HG03565 (cell line): Measurements from ENCODE around the gene PAX3.

Source experiments
- ATAC-seq: cut with Tn5 transposase; IDR thresholded peaks from one replicate; pipeline ENCODE4 v1.9.1; 2021; ENCODE audit warnings: mild to moderate bottlenecking, moderate library complexity; ENCODE audit not compliant: unreplicated experiment

The PAX3 gene

DNA sequence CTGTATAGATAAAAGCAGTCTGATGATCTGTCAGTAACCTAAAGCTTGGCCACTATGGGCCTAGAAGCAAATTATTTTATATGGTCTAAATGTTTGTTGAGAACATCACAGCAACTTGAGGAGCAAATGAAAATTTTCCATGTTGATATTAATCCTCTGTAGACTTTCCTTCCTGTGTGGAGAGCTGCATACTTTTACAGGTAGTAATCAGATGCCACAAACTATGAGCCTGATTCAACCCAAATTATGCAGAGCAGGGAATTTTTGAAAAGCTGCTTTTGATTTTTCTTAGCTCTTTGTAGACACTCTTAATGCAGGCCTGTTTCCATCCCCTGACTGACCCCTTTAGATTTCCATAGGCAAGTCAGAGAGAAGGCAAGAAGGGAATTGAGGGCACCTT, 17.3 kb downstream of the PAX3 start:
- ATAC-seq = no peak

GRCh38 chr2:222280795-222281194, 18.0 kb downstream of the PAX3 start:
- no peak for ATAC-seq

DNA sequence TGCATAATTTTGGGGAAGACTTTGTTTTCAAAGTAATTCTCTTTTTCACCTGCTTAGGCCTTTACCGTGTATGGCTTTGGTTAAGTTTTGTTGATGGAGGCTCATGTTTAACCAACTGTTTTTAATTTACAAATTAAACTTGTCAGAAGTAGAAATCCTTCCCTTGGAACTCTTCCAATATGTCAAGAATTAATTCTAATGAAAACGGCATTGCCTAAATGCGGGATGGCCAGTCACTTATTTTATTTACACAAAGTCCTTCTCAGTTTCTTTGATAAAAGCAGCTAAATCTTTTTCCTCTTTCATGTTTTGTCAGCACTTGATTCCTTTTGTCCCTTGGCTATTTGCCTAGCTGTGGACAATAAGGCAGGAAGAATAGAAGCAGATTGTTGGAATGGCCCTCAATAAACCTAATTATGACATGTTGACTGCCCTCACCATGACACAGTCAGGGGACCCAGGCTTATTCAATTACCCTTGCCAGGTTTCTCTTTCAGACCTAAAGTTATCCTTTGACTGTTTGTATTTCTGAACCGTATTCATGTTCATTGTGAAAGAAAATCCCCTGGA, 26.3 kb downstream of the PAX3 start:
- no peak for ATAC-seq

- ATAC-seq = no peak
Measured at GRCh38 chr2:222271854-222272253, 26.9 kb downstream of the PAX3 start.

GRCh38 chr2:222270396-222270795, 28.4 kb downstream of the PAX3 start:
- ATAC-seq = no peak

DNA sequence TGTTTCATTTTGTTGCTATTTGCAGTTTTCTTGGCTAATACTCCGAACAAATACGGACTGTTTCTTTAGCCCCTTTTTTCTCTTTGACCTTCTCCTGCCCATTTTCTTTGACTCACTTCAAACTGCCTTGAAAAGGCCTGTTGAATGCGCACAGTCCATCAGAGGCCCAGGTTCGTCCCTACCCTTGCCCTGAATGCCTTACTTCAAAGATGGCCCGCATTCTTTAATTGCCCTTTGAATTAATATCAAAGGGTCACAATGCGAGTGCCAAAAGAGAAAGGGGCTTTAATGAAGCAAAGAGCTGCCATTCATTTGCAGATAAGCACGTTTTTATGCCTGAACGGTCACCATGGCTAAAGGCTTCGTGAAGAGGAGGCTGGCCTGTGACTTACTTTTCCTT, 29.7 kb downstream of the PAX3 start:
- ATAC-seq = no peak

- no peak for ATAC-seq
Measured at GRCh38 chr2:222268311-222268990, 30.3 kb downstream of the PAX3 start.

DNA sequence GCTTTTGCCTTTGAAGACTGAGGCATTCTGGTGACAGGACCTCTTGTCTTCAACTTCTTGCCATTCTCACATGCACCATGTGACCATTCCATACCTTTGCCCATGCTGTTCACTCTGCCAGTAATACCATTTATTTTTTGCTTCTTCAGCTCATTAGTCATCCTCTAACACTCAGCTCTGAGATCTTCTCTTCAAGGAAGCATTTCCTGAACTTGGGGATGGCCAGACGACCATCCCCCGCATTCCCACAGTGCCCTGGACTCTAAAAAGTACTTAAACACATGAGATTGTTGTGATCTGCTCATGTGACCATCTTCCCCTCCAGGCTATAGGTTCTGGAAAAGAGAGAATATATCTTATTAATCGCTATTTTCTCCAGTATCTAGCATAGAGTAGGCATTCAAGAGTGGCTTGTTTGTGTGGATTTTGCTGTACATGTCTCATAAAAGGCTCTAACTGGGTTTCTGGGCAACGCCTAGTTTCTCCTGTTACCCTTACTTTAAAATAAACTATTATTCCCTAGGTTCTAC, 33.9 kb downstream of the PAX3 start:
- no peak for ATAC-seq

DNA sequence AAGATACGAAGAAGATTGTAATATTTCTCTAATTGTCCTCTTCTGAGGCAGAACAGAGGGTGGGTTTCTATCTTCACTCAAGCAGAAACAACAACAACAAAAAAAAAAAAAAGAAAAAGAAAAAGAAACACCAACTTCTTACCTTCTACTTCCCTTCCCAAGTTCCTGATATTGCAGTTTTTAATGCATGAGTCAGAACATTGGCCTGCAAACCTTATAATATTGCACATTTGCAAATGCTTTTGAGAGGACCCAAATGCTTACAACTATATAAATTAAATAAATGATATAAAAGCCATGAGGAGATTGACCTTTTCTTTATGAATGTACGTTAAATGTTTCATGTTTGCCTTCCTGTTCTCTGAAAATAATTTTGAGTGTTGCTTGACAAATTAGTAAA, 37.3 kb downstream of the PAX3 start:
- no peak for ATAC-seq

GRCh38 chr2:222257645-222258044, 41.2 kb downstream of the PAX3 start:
- ATAC-seq = no peak

DNA sequence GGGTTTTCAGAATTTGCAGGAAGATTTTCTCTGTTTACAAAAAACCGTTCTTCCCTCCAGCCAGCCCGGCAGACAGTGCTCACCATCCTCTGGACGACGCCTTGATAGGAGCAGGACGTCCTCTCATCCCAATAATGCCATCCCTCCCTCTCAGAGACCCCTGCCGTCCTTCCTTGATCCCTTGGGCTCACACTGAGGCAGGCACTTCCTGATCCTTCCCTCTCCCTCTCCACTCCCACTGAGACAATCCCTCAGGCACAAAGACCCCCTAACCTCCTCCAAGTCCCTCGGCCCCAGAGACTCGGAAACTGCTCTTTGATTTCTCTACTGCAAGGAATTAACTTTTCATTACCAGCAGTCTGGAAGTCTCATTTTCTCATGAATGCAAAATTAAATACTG, 42.5 kb downstream of the PAX3 start:
- no peak for ATAC-seq

DNA sequence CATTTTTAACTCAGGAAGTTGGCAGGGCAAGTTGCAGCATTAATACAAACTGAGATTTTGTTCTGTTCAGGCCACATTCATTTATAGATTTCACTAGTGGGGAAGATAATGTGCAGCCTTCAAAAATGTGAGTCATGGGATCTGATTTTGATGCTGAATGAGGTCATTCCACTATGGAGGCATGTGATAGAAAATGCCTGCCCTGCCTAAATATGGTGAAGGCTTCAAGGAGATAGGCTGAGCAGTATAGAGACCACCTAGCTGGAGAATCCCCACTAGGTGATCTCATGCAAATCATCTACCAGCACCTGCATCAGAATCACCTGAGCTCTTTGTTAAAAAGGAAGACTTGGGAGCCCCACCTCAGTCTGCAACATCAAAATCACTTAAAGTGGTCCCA, 43.7 kb downstream of the PAX3 start:
- ATAC-seq = no peak

DNA sequence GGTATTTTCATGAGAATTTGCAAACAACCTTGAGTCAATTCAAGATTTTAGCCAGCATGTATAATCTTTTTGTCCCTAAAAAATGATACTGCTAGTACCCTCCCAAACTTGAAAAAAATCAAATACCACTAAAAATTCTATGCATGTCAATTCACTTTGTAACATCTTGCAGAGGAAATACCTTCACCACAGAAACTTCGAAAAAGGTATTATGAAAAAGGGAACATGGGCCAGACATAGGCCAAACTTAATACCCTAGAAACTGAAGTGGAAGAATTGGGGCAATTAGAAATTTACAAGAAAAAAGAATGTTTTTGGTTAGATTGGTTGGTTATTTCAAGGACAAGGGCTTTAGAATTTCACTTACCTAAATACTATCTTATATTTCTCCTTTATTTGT, 48.5 kb downstream of the PAX3 start:
- no peak for ATAC-seq

- ATAC-seq = no peak
Measured at GRCh38 chr2:222249444-222249843, 49.4 kb downstream of the PAX3 start.

DNA sequence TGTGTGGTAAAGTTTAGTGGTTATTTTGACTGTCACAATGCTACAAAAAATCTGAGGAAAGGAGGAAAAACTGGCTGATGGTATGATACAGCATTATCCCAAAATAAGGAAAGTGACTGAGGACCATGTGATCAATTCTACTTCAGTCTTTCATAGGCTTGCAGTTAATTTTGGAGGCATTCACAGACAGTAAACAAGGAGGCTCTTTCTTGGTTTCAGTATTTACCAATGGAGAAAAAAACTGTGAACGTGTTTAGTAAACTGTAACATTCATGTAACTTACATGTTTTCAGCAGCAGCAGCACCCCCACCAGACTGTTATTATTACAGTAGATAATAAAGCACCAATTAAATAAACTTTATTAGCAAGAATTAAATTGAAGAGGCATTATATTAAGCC, 50.0 kb downstream of the PAX3 start:
- ATAC-seq = no peak

DNA sequence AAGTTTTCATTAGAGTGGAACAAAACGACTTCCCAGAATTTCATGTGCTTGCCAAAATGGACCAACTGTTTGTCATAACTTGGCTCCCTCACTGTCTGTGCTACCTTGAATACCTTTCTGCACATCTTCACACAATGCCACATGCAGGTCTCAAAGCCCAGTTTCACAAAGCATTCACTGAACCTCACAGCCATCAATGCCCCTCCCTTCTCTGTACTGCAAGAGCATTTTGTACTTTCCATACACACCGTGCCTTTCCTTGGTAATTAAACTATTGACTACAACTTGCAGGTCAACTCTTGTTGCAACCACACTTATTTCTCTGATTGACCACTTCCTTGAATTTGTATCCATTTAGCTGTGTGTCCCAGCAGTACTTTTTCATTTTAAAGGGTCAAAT, 50.5 kb downstream of the PAX3 start:
- no peak for ATAC-seq

GRCh38 chr2:222242532-222242931, 56.3 kb downstream of the PAX3 start:
- no peak for ATAC-seq

GRCh38 chr2:222241128-222241870, 57.5 kb downstream of the PAX3 start:
- no peak for ATAC-seq

GRCh38 chr2:222240676-222241049, 58.1 kb downstream of the PAX3 start:
- ATAC-seq = no peak

DNA sequence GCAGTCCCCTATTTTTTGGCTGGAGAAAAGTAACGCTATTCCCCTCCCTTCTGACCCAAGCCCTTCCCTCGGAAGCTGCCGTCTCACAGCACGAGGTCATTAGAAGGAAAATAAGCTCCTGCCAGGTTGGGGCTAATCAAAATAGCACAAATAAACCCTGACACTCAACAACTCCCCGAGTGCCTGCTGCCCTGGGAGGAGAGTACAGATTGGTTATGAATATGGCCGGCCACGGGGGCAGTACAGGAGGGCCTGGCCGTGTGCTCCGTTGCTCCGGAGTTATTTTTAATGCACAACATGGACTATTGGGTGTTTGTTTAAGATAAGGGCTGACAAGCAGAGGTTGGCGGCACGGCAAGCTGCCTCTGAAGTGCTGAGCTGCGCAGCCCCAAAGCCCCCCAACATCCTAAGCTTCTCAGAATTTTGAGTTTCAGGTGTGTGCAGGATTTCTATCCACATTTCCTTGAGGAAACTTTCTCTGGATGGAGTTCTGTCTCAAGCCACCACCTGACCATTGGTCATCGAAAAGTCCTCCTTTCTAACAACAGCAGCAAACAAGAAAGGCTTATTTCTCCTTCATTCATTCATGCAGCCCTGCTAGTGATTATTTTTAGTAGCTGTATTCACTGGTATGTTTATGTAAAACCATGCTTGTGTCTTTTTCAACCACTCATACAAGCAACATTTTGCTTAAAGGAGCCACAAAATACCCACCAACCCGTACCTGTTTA, 58.7 kb downstream of the PAX3 start:
- no peak for ATAC-seq

- ATAC-seq = no peak
Measured at GRCh38 chr2:222239091-222239490, 59.7 kb downstream of the PAX3 start.

DNA sequence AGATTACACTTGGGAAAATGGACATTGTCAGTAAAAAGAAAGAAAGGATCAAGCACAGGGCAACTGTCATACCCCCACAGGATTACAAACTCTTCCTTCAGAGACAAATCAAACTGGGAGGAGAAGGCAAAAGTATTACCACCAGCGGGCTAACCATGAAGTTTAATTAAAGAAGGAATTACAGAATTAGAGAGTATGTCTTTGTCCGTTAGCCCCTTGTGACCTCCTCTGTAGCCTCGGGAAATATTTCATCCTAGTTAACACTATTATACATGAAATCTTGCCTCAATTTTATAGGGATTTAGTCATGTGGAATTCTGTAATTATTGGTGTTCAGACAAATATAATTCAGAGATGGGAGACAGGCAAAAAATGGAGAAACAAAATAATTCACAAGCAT, 60.7 kb downstream of the PAX3 start:
- no peak for ATAC-seq
